ENCODE measurements around the gene KIAA0930.

The KIAA0930 gene

GRCh38 chr22:45169591-45170466 is 70.9 kb downstream of the KIAA0930 start:
- peak; percentile 8 for DNase-seq

- DNase-seq, result no peak
Observed at GRCh38 chr22:45166932-45167331, 73.8 kb downstream of the KIAA0930 start.

- peak; percentile 39 for DNase-seq
Observed at GRCh38 chr22:45164270-45165088, 76.2 kb downstream of the KIAA0930 start.

GRCh38 chr22:45163451-45164269 is 77.0 kb downstream of the KIAA0930 start, which contains the start of gene NUP50:
NUP50 (plus strand) TSS chr22:45163925; CDS start chr22:45168178, 4,253 bp downstream.
- peak; percentile 97 for DNase-seq

- no peak for DNase-seq
Observed at GRCh38 chr22:45163099-45163450, 77.6 kb downstream of the KIAA0930 start.

- no peak for DNase-seq
Observed at GRCh38 chr22:45162531-45162930, 78.2 kb downstream of the KIAA0930 start.

- DNase-seq, result no peak
Observed at GRCh38 chr22:45159652-45160462, 80.8 kb downstream of the KIAA0930 start.

- no peak for DNase-seq
Observed at GRCh38 chr22:45157907-45158306, 82.8 kb downstream of the KIAA0930 start.

GRCh38 chr22:45155050-45155840 is 85.4 kb downstream of the KIAA0930 start:
- no peak for DNase-seq

GRCh38 chr22:45154383-45154782 is 86.3 kb downstream of the KIAA0930 start:
- no peak for DNase-seq

- no peak for DNase-seq
Observed at GRCh38 chr22:45151503-45151902, 89.2 kb downstream of the KIAA0930 start.

- DNase-seq, result no peak
Observed at GRCh38 chr22:45150139-45150538, 90.6 kb downstream of the KIAA0930 start.

- no peak for DNase-seq
Observed at GRCh38 chr22:45149671-45150070, 91.0 kb downstream of the KIAA0930 start.

- no peak for DNase-seq
Observed at GRCh38 chr22:45144916-45145315, 95.8 kb downstream of the KIAA0930 start.

- DNase-seq, result no peak
Observed at GRCh38 chr22:45142376-45142775, 98.3 kb downstream of the KIAA0930 start.
